HG02943 (cell line): ENCODE measurements around the gene KCNMA1.

ENCODE experiments used
- ATAC-seq: cut with Tn5 transposase; IDR thresholded peaks from one replicate; pipeline ENCODE4 v1.9.1; 2021; ENCODE audit warnings: mild to moderate bottlenecking, low read depth, moderate library complexity; ENCODE audit not compliant: unreplicated experiment

The KCNMA1 gene

GRCh38 chr10:77186936-77187335 is 450.7 kb downstream of the KCNMA1 start:
- ATAC-seq: no peak

GRCh38 chr10:77185696-77186095 is 451.9 kb downstream of the KCNMA1 start:
- no peak for ATAC-seq

DNA sequence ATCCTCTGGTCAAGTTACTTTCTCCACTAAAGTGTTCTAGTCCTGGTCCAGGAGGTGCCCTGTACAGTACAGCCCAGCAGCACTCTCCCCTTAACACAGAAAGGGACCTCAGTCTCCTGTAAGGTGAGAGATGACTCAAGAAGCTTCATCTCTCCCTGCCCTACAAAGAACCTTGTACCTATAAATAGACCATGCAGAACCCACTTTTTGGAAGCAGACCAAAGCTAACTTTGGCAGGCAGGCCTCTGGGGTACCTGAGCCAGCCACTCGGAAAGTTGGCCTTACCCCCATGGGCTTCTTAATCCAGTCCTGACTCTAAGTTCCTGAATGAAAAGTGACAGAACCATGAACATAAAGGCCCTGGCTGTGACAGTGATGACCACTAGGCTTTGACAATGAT is 454.8 kb downstream of the KCNMA1 start:
- no peak for ATAC-seq

DNA sequence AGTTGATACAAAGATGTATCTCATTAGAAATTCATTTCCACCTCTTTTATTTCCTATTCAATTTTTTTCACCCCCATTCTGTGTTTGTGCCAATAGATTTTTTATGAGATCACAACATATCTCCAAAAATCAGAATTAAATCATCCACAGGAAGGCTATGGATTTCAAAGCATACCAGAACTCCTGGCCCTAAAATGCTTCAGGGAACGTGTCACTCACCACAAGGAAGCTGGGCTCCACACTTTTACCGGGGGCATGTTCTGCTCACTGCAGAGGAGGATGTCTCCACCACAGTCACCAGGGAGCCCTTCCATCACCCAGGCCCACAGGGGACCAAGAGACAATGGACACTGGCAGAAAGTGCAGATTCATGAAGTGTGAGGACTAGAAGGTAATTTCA is 456.8 kb downstream of the KCNMA1 start:
- no peak for ATAC-seq

DNA sequence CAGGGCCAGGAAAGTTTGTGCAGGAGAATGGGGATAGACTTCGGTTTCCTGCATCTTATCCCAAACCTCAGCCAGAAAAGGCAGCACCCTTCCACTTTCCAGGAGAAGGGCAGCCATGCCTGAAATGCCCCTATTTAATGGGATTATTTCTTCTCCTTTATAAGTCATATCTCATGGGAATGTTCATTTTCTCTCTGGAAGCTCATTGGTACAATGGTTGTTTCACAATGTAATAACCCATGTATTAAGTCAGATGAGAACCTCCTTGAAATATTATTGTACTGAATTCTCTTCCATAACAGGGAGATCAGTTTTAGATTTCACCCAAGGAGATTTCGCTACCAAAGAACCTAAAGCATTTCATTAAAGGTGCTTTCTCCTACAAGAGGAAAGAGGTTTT is 457.5 kb downstream of the KCNMA1 start:
- ATAC-seq: no peak

DNA sequence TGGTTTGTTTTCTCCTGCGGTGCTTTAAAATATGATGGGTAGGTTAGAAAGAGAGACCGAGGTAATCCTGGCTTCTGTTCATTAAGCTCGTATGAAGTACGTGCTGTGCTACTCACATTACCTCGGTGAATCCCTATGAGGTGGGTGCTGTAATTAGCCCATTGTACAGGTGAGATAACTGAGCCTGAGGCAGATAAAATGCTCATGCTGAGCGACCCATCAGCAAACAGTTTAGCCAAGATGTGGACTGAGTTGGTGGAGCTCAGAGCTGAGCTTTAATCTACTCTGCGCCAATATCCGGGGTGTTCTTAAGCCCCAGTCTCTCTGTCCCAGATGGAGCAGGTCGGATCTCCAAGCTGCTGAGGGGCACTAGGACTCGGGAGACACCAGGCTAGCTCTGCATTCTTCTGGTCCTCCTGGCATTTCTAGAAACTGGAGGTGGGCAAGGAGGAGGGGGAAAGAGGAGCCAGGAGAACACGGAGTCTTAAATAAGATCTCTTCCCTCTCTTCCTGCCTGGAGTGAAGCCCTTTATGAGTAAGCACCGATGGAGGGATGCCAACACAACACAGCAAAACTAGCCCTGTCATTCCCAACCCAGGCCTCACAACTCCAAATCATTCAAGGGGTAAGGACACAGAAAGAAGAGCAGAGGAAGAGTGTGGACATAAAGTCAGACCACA is 458.5 kb downstream of the KCNMA1 start:
- no peak for ATAC-seq

DNA sequence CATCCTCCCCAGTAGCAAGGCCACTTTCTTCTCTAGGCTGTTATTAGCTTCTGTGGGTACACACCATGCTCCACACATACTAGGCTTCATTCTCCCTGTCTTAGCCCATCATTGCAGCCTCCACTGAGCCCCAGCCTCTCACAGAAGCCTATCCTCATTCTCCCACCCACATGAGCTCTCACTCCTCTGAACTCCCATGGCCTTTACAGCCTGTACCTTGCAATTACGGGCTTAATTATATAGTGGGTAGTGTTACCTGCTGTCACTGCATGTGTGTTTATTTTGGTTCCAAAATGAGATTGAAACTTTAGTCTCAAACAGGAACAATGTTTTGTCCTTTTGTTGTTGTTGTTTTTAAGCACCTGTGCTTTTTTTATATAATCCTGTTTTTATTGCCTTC is 460.0 kb downstream of the KCNMA1 start:
- no peak for ATAC-seq

DNA sequence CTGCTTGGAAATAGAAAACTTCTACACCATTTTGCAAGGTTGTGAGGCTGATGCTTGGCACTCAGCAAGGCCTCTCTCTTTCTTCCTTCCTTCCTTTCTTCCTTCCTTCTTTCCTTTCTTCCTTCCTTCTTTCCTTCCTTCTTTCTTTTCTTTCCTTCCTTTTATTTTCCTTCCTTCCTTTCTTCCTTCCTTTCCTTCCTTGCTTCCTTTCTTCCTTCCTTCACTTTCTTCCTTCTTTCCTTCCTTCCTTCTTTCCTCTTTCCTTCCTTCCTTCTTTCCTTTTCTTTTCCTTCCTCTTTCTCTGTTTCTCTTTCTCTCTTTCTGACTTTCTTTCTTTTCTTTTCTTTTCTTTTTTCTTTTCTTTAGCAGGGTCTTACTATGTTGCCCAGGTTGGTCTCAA is 460.4 kb downstream of the KCNMA1 start:
- no peak for ATAC-seq

DNA sequence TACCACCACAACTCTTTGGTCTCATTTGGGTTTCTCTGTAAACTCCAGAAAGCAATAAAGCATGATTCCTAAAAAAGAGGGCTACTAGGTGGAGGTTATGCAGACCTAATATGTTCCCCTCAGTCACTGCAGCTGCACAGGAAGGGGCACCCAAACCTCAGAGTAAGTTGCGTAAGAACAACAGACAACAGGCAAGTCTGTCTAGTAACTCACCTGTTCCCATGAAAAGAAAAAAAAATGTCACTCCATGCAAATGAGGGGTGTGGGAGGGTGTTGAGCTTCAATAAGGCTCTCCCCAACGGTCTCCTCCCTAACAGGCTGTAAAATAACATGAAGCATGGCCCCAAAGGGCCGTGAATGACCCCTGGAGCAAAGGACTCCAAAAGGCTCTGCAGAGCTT is 461.4 kb downstream of the KCNMA1 start:
- no peak for ATAC-seq

DNA sequence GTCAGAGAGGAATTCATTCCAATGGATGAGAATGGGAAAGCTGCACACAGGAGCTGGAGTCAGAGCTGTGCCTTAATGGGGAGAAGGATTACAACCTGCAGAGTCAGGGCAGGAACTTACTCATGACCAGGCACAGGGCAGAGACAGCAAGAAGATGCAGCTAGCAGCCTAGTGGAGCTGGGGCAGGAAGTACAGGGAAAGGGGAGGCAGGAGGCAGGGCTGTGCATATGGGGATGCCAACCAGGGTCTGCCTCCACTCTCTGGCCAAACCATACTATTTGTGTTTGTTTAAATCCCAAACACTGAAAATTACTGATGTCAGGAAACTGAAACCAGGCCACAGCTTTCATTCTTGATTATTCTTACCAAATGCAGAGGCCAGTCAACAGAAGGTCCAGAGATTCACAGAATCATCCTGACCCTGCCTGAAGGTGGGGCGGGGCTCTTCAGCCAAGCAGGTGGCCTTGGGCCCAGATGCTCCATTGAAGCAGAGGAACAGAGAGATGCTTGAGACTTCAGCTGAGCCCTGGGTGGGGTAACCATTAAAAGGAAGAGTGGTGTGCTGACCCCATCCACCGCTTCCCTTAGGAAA is 461.9 kb downstream of the KCNMA1 start:
- no peak for ATAC-seq

DNA sequence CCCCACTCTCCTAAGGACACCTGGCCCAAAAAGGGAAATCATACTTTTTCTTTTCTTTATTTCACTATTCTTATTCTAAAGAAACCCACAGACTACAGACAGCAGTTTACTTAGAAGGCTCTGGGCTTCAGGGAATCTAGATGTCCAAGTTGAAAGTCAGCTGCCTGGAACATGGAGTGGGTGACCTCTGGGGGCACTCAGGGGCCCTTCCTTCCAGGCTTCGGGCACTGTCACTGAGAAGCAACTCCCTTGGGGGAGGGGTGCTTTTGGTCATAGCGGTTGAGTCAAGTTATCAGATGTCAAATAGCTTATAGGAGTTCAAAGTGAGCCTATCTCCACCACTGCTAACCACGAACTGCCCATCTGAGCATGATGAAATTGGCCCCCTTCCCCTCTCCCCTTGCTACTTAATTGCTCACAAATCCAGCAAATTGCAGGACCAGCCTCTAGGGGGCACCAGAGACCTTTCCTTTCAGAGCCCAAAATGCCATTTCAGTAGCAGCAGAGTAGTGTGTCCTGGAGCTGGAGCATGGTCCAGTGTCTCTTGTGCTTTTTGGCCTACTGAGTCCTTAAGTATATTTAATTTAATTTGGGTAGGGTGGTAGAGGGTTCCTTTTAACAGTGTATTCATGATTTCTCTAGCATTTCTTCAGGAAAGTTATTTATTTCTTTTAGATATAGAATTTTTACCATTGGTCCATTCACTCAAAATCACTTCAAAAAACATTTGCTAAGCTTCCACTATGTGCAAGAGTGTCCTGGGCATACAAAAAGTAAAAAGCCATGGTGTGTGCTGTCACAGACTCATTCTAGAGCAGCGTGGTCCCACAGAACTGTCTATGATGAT is 463.8 kb downstream of the KCNMA1 start:
- ATAC-seq: no peak

DNA sequence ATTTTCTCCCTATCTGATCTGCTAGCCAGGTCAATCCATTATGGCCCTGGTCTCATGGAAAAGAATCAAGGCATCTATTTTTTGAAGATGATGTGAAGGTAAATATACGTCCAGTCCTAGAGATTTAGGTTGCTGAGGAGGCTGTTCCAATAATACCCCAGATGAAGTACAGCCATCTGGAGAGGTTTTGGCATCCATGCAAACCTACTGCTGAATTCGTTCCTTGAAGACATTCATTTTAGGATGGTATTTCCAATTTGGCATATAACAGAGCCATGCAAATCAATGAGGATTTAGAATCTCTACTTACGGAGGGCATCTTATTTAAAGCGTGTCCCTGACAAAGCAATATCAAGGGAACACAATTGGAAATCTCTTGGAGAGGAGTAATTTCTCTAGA is 465.5 kb downstream of the KCNMA1 start:
- no peak for ATAC-seq

DNA sequence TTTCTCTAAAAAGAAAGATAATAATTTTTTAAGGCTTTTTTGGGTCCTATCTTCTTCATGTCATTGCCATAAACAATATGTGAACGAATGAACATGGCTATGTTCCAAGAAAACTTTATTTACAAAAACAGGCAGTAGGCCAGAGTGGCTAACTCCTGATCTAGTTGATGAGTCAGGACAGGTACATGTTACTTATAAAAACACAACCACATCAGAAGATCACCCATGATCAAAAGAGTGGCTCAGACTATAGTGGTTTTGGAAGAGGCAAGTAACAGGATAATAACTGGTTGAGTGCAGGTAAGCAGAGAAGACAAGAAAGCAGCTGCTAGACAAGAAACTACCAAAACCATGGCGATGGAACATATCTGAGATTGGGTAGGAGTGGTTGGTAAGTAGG is 468.7 kb downstream of the KCNMA1 start:
- no peak for ATAC-seq

DNA sequence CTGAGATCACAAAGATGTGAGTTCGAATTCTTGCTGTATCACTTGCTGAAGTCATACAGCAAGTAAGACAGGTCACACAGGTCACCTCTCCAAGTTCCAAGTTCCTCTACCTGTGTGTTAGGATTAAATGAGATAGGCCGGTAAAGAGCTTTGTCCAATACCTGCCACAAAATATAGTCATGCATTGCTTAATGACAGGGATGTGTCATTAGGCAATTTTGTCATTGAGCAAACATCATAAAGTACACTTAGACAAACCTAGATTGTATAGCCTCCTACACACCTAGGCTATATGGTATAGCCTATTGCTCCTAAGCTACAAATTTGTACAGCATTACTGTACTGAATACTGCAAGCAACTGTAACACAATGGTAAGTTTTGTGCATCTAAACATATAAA is 469.4 kb downstream of the KCNMA1 start:
- no peak for ATAC-seq

DNA sequence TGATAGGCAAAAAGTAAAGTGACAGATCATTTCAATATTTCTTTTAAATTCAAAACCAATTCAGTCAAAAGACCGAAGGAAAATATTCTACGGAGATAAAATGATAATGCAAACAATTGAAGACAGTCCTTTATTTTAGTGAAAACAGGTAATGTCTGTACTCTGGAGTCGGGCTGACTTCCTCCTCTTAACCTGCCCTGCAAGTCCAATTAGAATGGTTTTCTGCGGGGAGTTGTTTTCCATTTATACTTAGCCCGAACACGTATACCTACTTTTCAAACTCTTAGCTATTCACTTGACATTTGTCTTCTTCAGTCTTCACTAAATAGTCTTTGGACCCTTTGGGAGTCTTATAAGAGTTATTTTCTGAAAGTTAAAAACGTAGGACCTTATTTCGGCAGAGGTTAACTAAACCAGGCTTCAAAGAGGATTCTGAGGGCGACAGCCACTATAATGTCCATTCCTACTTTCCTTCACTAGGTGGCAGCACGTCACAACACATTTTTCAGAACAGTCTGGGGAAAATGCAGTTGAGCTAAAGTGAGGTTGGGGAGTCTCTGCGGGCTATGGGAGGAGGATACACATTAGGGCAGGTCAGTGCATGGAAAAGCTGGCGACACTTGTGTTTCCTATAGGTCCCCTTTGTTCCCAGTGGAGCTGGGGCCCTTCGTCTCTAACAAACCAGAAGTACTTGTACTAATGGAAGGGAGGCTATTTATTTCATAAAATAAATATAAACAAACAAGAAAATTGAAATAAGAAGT is 472.0 kb downstream of the KCNMA1 start:
- ATAC-seq: peak; percentile 59

- ATAC-seq: no peak
These were observed 472.8 kb downstream of the KCNMA1 start for GRCh38 chr10:77164616-77165311.

GRCh38 chr10:77163670-77164348 is 473.8 kb downstream of the KCNMA1 start:
- ATAC-seq: no peak

- no peak for ATAC-seq
These were observed 474.9 kb downstream of the KCNMA1 start for GRCh38 chr10:77162697-77163096.

DNA sequence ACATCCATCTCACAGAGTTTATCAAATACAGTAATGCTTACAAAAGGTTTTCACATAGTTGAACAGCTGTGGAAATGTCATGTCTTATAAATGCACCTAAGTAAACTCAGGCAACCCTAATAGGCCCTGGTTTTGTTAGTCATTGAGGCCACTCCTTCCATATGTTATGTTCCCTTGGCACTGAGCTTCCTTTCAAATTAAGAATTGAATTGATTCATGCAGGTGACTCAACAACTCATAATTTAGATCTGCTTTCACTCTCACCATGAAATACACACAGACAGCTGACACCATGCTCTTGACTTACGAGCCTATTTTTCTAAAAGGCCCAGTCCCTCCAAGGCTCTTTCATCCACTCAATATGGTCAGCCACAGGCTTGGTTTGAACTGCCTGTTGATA is 476.9 kb downstream of the KCNMA1 start:
- ATAC-seq: no peak
